Measurements from ENCODE around the gene ZEB1.

DNA sequence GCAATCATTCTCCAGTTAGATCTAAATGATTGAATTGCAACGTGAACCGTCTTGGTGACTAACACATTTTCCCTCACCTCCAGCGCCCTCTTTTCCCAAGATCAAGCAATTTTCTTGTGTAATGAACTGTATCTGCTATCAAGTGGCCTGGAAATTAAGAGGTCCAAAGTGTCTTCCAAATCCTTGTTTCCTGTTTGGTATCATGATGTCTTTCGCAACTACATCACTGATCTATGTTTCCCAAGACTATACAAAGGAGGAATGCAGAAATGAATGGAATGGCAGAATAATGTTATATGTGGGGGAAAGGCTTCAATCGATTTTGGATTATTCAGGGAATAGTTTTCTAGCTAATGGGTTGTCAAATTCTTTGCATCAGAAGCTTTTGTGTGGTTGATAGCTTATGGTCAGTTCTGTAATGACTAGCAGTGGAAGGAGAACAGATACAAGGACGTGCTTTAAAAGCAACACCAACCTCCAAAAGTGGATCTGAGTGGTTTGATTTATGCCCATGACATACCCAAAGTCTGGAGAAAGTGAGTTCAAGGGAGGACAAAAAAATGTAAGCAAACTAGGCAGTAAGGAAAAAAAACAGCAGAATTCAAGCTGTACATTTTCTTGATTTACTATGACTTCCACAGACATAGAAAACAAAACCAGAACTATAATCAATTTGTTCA is 14.6 kb upstream of the ZEB1 start:
- TF ChIP-seq, protein P1, sequence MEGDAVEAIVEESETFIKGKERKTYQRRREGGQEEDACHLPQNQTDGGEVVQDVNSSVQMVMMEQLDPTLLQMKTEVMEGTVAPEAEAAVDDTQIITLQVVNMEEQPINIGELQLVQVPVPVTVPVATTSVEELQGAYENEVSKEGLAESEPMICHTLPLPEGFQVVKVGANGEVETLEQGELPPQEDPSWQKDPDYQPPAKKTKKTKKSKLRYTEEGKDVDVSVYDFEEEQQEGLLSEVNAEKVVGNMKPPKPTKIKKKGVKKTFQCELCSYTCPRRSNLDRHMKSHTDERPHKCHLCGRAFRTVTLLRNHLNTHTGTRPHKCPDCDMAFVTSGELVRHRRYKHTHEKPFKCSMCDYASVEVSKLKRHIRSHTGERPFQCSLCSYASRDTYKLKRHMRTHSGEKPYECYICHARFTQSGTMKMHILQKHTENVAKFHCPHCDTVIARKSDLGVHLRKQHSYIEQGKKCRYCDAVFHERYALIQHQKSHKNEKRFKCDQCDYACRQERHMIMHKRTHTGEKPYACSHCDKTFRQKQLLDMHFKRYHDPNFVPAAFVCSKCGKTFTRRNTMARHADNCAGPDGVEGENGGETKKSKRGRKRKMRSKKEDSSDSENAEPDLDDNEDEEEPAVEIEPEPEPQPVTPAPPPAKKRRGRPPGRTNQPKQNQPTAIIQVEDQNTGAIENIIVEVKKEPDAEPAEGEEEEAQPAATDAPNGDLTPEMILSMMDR (IDR thresholded peaks at IDR 0.05; ENCODE audit: low read length): no peak
- TF ChIP-seq EZH2 (optimal IDR thresholded peaks at IDR 0.05; ENCODE audit: low read depth, low read length): no peak
